Measurements from ENCODE around the gene GSAP.

- no peak for TF ChIP-seq EZH2 (IDR thresholded peaks at IDR 0.05; ENCODE audit: borderline replicate concordance, low read length)
- TF ChIP-seq CTCF (IDR thresholded peaks at IDR 0.05; ENCODE audit: low read length): no peak
These were observed 18.6 kb upstream of the GSAP start for GRCh38 chr7:77434570-77435275.

All from OCI-LY1 (cell line).